ENCODE measurements around the gene CYSTM1. TPM values are rescaled to one million over a fixed set of nuclear protein-coding genes. Genes with fewer than 3 reads are reported as not detected.

CYSTM1 gene
- total and polyA plus RNA-seq, 2 of the 8 experiments (the other 6 are each of a cell fraction or from before 2014, with no cell fraction given): 25.0 to 47.8 TPM

- TF ChIP-seq USF2 (IDR thresholded peaks at IDR 0.05; ENCODE audit: low read length): no peak
These were observed 30.2 kb downstream of the CYSTM1 start (continued) for GRCh38 chr5:140205216-140205615.

Measured in H1 (cell line).